HepG2 (cell line): ENCODE measurements around the gene CAMTA1. TPM values are rescaled to one million over a fixed set of nuclear protein-coding genes. Genes with fewer than 3 reads are reported as not detected.

Experiments used
- ATAC-seq: fragments of 200-7000 bp; cut with Tn5 transposase; 3 replicates; pipeline ENCODE4 v1.9.1; 2020; ENCODE audit warnings: mild to moderate bottlenecking, moderate library complexity
- BruUV-seq: library from RNA; stranded (reverse); fragments of 400-500 nt; replicated peaks from 2 replicates; lab custom pipeline; 2021; lab: Mats Ljungman, UMichigan
- CTCF ChIA-PET: fragments of 300-600 bp; formaldehyde crosslinking; extraction: SDS; loops from one replicate; lab custom pipeline; 2021; ENCODE audit warnings: low total read pairs, inconsistent platforms, low intra/inter-chr PET ratio; lab: Yijun Ruan, JAX
- POLR2A ChIA-PET: fragments of 350-600 bp; sonication (Branson Sonifier 250); formaldehyde crosslinking; loops from one replicate; lab custom pipeline; 2020; ENCODE audit warnings: antibody characterized with exemption, inconsistent platforms; lab: Yijun Ruan, JAX
- DNase-seq: peaks from one replicate; pipeline ENCODE4 v3.0.0-alpha.2; 2015; ENCODE audit warnings: low spot score
- FAIRE-seq: peaks from 3 replicates; lab custom pipeline; 2011; peaks lifted over from hg19 to GRCh38; lab: Jason Lieb, UNC
- H2AFZ ChIP-seq: one replicate; pipeline ENCODE4 v1.6.1; 2011; ENCODE audit warnings: low read length, inconsistent platforms
- H3K27ac ChIP-seq: fragments of 300-600 bp; 3 replicates; pipeline ENCODE4 v1.8.0; 2011; ENCODE audit warnings: mixed run types, mild to moderate bottlenecking, mixed read lengths, low read length, inconsistent platforms; ENCODE audit not compliant: insufficient read depth; ENCODE audit errors: extremely low read length
- H3K27me3 ChIP-seq, 2 experiments: fragments of 200-600 bp in 1 of 2; 2 replicates in 1 of 2; 3 replicates in 1 of 2; pipeline versions ENCODE4 v1.6.0 to v1.8.0; 2011; ENCODE audit warnings: low read length in 2 of 2, mild to moderate bottlenecking in 2 of 2, moderate library complexity in 2 of 2, inconsistent platforms in 1 of 2; ENCODE audit not compliant: insufficient read depth in 2 of 2, control insufficient read depth in 1 of 2
- H3K36me3 ChIP-seq, 2 experiments: fragments of 200-600 bp in 1 of 2; replicated peaks in 1 of 2; 2 replicates in 1 of 2; 3 replicates in 1 of 2; pipeline versions ENCODE4 v1.5.1 to v1.8.0; 2011; ENCODE audit warnings: low read length in 2 of 2, inconsistent platforms in 1 of 2; ENCODE audit not compliant: insufficient read depth in 2 of 2, control insufficient read depth in 1 of 2
- H3K4me1 ChIP-seq: 2 replicates; pipeline ENCODE4 v1.5.1; 2012; ENCODE audit warnings: low read length, inconsistent platforms; ENCODE audit not compliant: insufficient read depth
- H3K4me2 ChIP-seq: 2 replicates; pipeline ENCODE4 v1.6.0; 2011; ENCODE audit warnings: low read depth, low read length, inconsistent platforms
- H3K4me3 ChIP-seq, 3 experiments: fragments of 200-600 bp in 1 of 3; sonication (generic), shearing (Covaris generic) in 1 of 3; replicated peaks in 1 of 3; 2 replicates each; pipeline ENCODE4 v1.5.1; 2011 to 2016; ENCODE audit warnings: low read length in 3 of 3, inconsistent platforms in 2 of 3, low read depth in 2 of 3, mild to moderate bottlenecking in 2 of 3, control low read depth in 1 of 3, mixed read lengths in 1 of 3; ENCODE audit not compliant: insufficient read depth in 1 of 3
- H3K79me2 ChIP-seq: one replicate; pipeline ENCODE4 v1.6.1; 2011; ENCODE audit warnings: low read length, inconsistent platforms; ENCODE audit not compliant: insufficient read depth
- H3K9ac ChIP-seq: 2 replicates; pipeline ENCODE4 v1.6.0; 2011; ENCODE audit warnings: mild to moderate bottlenecking, low read depth, low read length, inconsistent platforms; ENCODE audit not compliant: insufficient read depth
- H3K9me3 ChIP-seq: 2 replicates; pipeline ENCODE4 v1.5.1; 2012; ENCODE audit warnings: mild to moderate bottlenecking, low read length
- H4K20me1 ChIP-seq: 2 replicates; pipeline ENCODE4 v1.6.0; 2011; ENCODE audit warnings: inconsistent platforms, mild to moderate bottlenecking, low read length, moderate library complexity; ENCODE audit not compliant: insufficient read depth
- IKZF4 ChIP-seq: sonication (generic); formaldehyde crosslinking; IDR thresholded peaks from 2 replicates; pipeline ENCODE4 v1.5.1; 2020; ENCODE audit warnings: borderline replicate concordance, mild to moderate bottlenecking, low read depth, missing genetic modification reagents; ENCODE audit errors: not compliant biosample characterization
- KIAA2018 ChIP-seq: sonication (generic); formaldehyde crosslinking; IDR thresholded peaks from 2 replicates; pipeline ENCODE4 v1.5.0; 2020; ENCODE audit warnings: mild to moderate bottlenecking, missing genetic modification reagents, borderline replicate concordance
- MBD4 ChIP-seq: IDR thresholded peaks from 2 replicates; pipeline ENCODE4 v1.6.1; 2012; ENCODE audit warnings: low read length, inconsistent platforms, borderline replicate concordance
- NFE2L1 ChIP-seq: sonication (generic); formaldehyde crosslinking; IDR thresholded peaks from 2 replicates; pipeline ENCODE4 v1.4.0; 2020; ENCODE audit warnings: missing genetic modification reagents, mild to moderate bottlenecking, borderline replicate concordance
- SAFB2 ChIP-seq: sonication (generic); formaldehyde crosslinking; IDR thresholded peaks from 2 replicates; pipeline ENCODE4 v1.5.1; 2020; ENCODE audit warnings: missing genetic modification reagents, low read depth, mild to moderate bottlenecking, borderline replicate concordance
- SATB2 ChIP-seq: sonication (generic); formaldehyde crosslinking; IDR thresholded peaks from 2 replicates; pipeline ENCODE4 v1.5.0; 2020; ENCODE audit warnings: missing genetic modification reagents
- ZNF160 ChIP-seq: sonication (generic); formaldehyde crosslinking; IDR thresholded peaks from 2 replicates; pipeline ENCODE4 v1.8.0; 2022; ENCODE audit warnings: mild to moderate bottlenecking, inconsistent platforms, missing genetic modification reagents
- ZNF205 ChIP-seq: IDR thresholded peaks from 2 replicates; pipeline ENCODE4 v1.6.1; 2018; ENCODE audit warnings: missing biosample characterization, missing genetic modification reagents
- ZNF605 ChIP-seq: sonication (generic); formaldehyde crosslinking; IDR thresholded peaks from 2 replicates; pipeline ENCODE4 v1.8.0; 2022; ENCODE audit warnings: mild to moderate bottlenecking, missing genetic modification reagents
- ZNF782 ChIP-seq: sonication (generic); formaldehyde crosslinking; IDR thresholded peaks from 2 replicates; pipeline ENCODE4 v1.4.0; 2020; ENCODE audit warnings: missing genetic modification reagents, mild to moderate bottlenecking, borderline replicate concordance
- WGBS: methylation state at CpG from one replicate; pipeline ENCODE4 v1.1.6; 2017; ENCODE audit warnings: low lambda C conversion rate; 5-methylcytosine and 5-hydroxymethylcytosine counted together
- in situ Hi-C: cut with HindIII; loops from 2 replicates; pipeline ENCODE4 v1.10.0; 2017; ENCODE audit warnings: low pct_unique_long_range_greater_than_20kb; ENCODE audit not compliant: extremely low pct_ligation_motif_present
- intact Hi-C: fragments of 100-400 bp; cut with micrococcal nuclease; formaldehyde crosslinking; loops from one replicate; pipeline ENCODE4 v1.10.0; 2022; ENCODE audit not compliant: unreplicated experiment
- polyA plus RNA-seq, 8 experiments: library from polyadenylated mRNA; depleted of rRNA in 3 of 8; stranded (reverse) in 7 of 8; unstranded in 1 of 8; fragments of >200 nt; fragmentation: Illumina TruSeq in 4 of 8; extraction: Trizol in 4 of 8; gene quantifications; 2 replicates each; pipeline versions ENCODE4 v1.2.1 to v1.2.3, GENCODE V29; 2011 to 2016; ENCODE audit warnings: low read depth in 4 of 8, missing spikeins in 1 of 8, mixed read lengths in 1 of 8; ENCODE audit not compliant: insufficient read depth in 1 of 8
- total RNA-seq, 5 experiments: library from RNA; depleted of rRNA; stranded (reverse); fragments of >200 nt; fragmentation: Illumina TruSeq; extraction: Trizol; gene quantifications; 2 replicates each; pipeline ENCODE4 v1.2.3, GENCODE V29; 2016; ENCODE audit warnings: low read depth in 1 of 5

The CAMTA1 gene
- total and polyA plus RNA-seq, 2 of the 13 experiments (the other 11 are each of a cell fraction or from before 2014, with no cell fraction given) = 25.0 to 36.4 TPM

- no peak for DNase-seq
- H3K27me3 ChIP-seq = peaks cover 12 to 71% of the 10 kb centered on the region in 2 experiments
- POLR2A ChIA-PET = no interaction called here
- H3K9ac ChIP-seq = no peak overlapping the region
- BruUV-seq = no TSS peak
- no peaks in the 10 kb centered on the region for H3K79me2 ChIP-seq
- in situ Hi-C loops = no loop called here
- FAIRE-seq = no peak
- ATAC-seq = no peak
- TF ChIP-seq SAFB2 (no peak), ZNF205 (CRISPR knock-in tag) (no peak), ZNF160 (CRISPR knock-in tag) (no peak), KIAA2018 (CRISPR knock-in tag) (no peak), SATB2 (CRISPR knock-in tag) (no peak), NFE2L1 (no peak), ZNF605 (CRISPR knock-in tag) (no peak), MBD4 (no peak), ZNF782 (CRISPR knock-in tag) (no peak), IKZF4 (CRISPR knock-in tag) (no peak)
- TF ChIP-seq, all 625 proteins: peak for 0
- Histone ChIP-seq H3K4me3 (no peak overlapping the region), H3K9me3 (no peaks in the 10 kb centered on the region), H4K20me1 (no peaks in the 10 kb centered on the region), H2AFZ (no peak overlapping the region), H3K4me1 (no peaks in the 10 kb centered on the region), H3K4me2 (no peak overlapping the region), H3K36me3 (no peaks in the 10 kb centered on the region), H3K27ac (no peak overlapping the region)
- CTCF ChIA-PET = no interaction called here
- WGBS = 7% methylated on average over 10 of the region's 10 CpGs
- intact Hi-C loops = no loop called here
These were observed 222.6 kb downstream of the CAMTA1 start for GRCh38 chr1:7007902-7008301.
